Nephron progenitor cell (in vitro differentiated cells): Measurements from ENCODE around the gene FLT4.

Source experiments
- DNase-seq: peaks from one replicate; pipeline ENCODE4 v3.0.0; 2021
- H3K27ac Mint-ChIP-seq: 2 replicates; pipeline ENCODE4 v1.8.0; 2021; ENCODE audit warnings: mild to moderate bottlenecking, moderate library complexity, mixed read lengths
- H3K27me3 Mint-ChIP-seq: 2 replicates; pipeline ENCODE4 v1.8.0; 2021; ENCODE audit warnings: mild to moderate bottlenecking, low read depth, mixed read lengths; ENCODE audit not compliant: poor library complexity
- H3K36me3 Mint-ChIP-seq: 2 replicates; pipeline ENCODE4 v1.8.0; 2021; ENCODE audit warnings: low read depth, mixed read lengths
- H3K4me1 Mint-ChIP-seq: 2 replicates; pipeline ENCODE4 v1.8.0; 2021; ENCODE audit warnings: mixed read lengths
- H3K4me3 Mint-ChIP-seq: 2 replicates; pipeline ENCODE4 v1.8.0; 2021; ENCODE audit warnings: mild to moderate bottlenecking, moderate library complexity, mixed read lengths
- H3K9me3 Mint-ChIP-seq: 2 replicates; pipeline ENCODE4 v1.8.0; 2021; ENCODE audit warnings: mild to moderate bottlenecking, moderate library complexity, mixed read lengths
- TF ChIP-seq, protein P1 (sequence below): fragments of 200-600 bp; sonication (generic); IDR thresholded peaks from 2 replicates; pipeline ENCODE4 v1.5.0; 2021; ENCODE audit warnings: antibody characterized with exemption

The FLT4 gene

DNA sequence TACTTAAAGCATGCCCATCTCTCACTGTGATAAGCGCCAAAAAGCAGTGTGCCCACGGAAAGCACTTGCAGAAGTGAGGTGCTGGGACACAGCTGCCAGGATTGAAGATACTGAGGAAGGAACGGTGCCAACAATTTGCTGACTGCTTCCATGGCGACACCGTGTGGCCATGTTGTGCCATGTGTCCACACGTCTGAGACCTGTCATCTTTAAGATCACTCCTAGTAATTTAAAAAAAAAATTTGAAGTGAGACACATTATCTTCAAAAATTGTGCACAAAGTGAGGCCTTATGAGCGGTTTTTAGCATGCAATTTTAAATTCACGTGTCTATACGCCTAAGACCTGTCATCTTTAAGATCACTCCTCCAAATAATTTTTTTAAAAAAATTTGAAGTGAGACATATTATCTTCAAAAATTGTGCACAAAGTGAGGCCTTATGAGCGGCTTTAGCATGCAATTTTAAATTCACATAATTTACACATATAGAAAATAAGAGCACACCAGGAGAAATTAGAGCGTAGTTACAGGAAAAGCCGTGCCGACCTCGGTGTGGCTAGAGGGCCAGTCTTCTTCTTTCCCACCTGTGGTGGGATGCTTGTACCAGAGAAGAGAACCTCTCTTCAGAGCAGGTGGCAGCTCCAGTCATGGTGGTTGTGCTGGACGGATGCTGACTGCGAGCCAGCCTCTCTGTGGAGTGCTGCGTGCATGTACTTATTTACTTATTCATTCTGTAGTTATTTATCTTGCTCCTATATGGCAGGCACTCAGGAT, 21.4 kb upstream of the FLT4 start:
- Mint-ChIP-seq H3K4me3 (no peak overlapping the region), H3K9me3 (no peaks in the 10 kb centered on the region), H3K4me1 (peaks cover 25% of the 10 kb centered on the region), H3K36me3 (no peaks in the 10 kb centered on the region), H3K27ac (no peak overlapping the region), H3K27me3 (peaks cover 60% of the 10 kb centered on the region)
- TF ChIP-seq, protein P1, sequence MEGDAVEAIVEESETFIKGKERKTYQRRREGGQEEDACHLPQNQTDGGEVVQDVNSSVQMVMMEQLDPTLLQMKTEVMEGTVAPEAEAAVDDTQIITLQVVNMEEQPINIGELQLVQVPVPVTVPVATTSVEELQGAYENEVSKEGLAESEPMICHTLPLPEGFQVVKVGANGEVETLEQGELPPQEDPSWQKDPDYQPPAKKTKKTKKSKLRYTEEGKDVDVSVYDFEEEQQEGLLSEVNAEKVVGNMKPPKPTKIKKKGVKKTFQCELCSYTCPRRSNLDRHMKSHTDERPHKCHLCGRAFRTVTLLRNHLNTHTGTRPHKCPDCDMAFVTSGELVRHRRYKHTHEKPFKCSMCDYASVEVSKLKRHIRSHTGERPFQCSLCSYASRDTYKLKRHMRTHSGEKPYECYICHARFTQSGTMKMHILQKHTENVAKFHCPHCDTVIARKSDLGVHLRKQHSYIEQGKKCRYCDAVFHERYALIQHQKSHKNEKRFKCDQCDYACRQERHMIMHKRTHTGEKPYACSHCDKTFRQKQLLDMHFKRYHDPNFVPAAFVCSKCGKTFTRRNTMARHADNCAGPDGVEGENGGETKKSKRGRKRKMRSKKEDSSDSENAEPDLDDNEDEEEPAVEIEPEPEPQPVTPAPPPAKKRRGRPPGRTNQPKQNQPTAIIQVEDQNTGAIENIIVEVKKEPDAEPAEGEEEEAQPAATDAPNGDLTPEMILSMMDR, result peak; percentile 80
- DNase-seq, result peak; percentile 61

DNA sequence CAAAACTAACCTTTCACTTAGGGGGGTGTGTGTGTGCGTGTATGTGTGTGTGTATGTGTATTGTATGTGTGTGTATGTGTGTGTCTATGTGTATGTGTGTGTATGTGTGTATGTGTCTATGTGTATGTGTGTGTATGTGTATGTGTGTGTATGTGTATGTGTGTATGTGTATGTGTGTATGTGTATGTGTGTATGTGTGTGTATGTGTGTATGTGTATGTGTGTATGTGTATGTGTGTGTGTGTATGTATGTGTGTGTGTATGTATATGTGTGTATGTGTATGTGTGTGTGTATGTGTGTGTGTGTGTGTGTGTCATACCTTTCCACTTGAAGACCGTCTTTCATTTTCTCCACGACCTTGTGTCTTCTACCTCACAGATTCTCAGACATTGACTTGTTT, 20.8 kb upstream of the FLT4 start:
- DNase-seq, result no peak
- Mint-ChIP-seq H3K9me3 (no peaks in the 10 kb centered on the region), H3K27ac (no peak overlapping the region), H3K36me3 (no peaks in the 10 kb centered on the region), H3K4me1 (peaks cover 25% of the 10 kb centered on the region), H3K27me3 (peaks cover 54% of the 10 kb centered on the region), H3K4me3 (no peak overlapping the region)
- TF ChIP-seq, protein P1, result no peak

DNA sequence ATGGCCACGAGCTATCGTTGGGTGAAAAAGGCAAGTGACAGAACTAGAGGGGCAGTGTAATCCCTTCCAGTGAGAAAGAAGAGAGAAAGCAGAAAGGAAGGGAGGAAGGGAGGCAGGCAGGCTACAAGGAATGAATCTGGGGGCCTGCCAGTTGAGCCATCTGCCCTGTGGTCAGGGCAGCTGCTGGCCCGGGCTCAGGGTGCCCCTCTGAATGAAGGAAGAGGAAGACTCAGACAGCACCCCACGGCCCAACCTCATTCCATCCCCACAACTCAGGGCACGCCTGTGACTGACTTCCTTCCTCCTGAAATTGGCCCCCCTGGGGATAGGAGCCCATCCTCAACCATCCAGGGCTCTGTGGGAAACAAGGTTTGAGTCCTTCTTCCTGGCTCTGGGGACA, 20.3 kb upstream of the FLT4 start:
- H3K36me3 Mint-ChIP-seq, result no peaks in the 10 kb centered on the region
- H3K4me1 Mint-ChIP-seq, result peaks cover 24% of the 10 kb centered on the region
- H3K27ac Mint-ChIP-seq, result no peak overlapping the region
- H3K27me3 Mint-ChIP-seq, result peaks cover 49% of the 10 kb centered on the region
- no peaks in the 10 kb centered on the region for H3K9me3 Mint-ChIP-seq
- TF ChIP-seq, protein P1, result no peak
- no peak for DNase-seq
- H3K4me3 Mint-ChIP-seq, result no peak overlapping the region

DNA sequence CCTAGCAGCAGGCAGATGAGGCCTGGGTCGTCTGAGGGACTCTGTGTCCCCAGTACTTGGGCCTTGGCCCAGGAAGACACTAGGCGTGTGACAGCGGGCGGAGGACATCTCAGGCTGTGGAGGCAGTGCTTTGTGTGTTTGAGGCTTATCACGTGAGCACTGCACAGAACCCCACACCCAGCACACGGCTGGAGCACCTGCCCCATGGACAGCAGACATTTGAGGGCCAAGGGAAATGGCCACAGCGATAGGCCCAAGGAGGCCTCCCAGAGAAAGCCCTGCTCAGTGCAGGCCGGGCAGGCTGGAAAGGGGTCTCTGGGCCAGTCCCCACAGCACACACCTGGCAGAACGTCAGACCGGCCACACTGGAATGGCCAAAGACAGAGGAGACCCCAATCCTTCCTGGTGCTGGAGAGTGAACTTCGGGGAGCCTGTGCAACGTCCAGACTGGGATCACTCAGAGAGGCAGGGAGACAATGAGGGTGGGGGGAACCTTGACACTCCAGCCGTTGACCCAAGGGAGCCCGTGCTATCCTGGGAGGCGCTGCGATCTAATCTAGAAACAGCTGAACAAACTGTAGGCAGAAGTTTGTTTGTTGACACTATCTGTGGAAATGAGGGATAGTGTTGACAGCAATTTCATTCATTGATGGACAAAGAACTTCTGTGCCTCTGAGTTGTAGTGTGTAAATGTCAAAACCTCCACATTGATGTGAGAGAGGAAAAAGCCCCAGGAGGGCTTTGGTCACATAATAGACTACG, 19.6 kb upstream of the FLT4 start:
- DNase-seq, result no peak
- Mint-ChIP-seq H3K4me1 (peaks cover 20% of the 10 kb centered on the region), H3K27ac (no peak overlapping the region), H3K9me3 (no peaks in the 10 kb centered on the region), H3K4me3 (no peak overlapping the region), H3K27me3 (peaks cover 46% of the 10 kb centered on the region), H3K36me3 (no peaks in the 10 kb centered on the region)
- TF ChIP-seq, protein P1, result no peak

DNA sequence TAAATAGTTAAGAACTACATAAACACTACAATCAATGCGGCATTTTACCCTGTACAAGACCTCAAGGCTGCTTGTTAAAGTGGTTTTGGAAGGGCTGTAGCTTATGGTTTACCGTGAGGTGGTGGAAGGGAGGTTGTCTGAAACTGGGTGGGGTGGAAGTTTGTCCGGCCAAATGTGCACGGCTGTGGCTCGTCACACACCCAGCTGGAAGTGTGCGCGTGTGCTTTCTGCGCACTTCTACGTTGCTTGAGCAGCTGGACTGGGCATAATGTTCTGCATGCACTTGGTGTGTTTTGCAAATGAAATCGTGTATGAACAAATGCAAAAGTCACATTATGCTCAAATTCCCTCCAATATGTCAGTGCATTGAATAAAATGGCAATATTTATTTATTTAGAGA, 17.4 kb upstream of the FLT4 start:
- Mint-ChIP-seq H3K4me1 (peaks cover 20% of the 10 kb centered on the region), H3K36me3 (no peaks in the 10 kb centered on the region), H3K9me3 (no peaks in the 10 kb centered on the region), H3K27ac (no peak overlapping the region), H3K27me3 (peaks cover 37% of the 10 kb centered on the region), H3K4me3 (no peak overlapping the region)
- DNase-seq, result no peak
- TF ChIP-seq, protein P1, result no peak
